K562 (cell line): Measurements from ENCODE around the gene ATP6V0D1.

Experiments
- CC2D1A ChIP-seq: fragments of 450-650 bp; IDR thresholded peaks from 2 replicates; pipeline ENCODE4 v1.6.1; 2017; ENCODE audit warnings: mild to moderate bottlenecking
- EZH2 ChIP-seq: IDR thresholded peaks from 2 replicates; pipeline ENCODE4 v1.6.1; 2012; ENCODE audit warnings: low read depth, mild to moderate bottlenecking, inconsistent platforms, low read length, borderline replicate concordance
- TF ChIP-seq, protein P1 (sequence below): fragments of 450-650 bp; formaldehyde crosslinking; IDR thresholded peaks from 2 replicates; pipeline ENCODE4 v1.4.0; 2020; ENCODE audit warnings: mild to moderate bottlenecking, mixed read lengths

DNA sequence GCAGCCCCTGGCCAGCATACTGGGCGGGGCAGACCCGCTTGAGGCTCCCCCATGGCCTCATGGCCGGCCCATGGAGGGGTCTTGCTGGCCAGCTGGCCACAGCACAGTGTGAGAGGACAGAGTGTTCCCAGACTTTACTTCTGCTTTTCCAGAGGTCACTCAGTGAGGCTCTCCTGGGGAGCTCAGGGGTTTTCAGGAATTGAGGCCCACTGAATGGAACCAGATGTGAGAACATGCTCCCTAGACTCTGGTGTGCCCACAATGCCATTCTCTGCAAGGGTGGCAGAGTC, 21.2 kb downstream of the ATP6V0D1 start:
- TF ChIP-seq EZH2 (no peak), CC2D1A (no peak)
- TF ChIP-seq, protein P1, sequence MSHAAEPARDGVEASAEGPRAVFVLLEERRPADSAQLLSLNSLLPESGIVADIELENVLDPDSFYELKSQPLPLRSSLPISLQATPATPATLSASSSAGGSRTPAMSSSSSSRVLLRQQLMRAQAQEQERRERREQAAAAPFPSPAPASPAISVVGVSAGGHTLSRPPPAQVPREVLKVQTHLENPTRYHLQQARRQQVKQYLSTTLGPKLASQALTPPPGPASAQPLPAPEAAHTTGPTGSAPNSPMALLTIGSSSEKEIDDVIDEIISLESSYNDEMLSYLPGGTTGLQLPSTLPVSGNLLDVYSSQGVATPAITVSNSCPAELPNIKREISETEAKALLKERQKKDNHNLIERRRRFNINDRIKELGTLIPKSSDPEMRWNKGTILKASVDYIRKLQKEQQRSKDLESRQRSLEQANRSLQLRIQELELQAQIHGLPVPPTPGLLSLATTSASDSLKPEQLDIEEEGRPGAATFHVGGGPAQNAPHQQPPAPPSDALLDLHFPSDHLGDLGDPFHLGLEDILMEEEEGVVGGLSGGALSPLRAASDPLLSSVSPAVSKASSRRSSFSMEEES (CRISPR knock-in tag): no peak
